ENCODE results near the gene CLSTN3.
"Not testable (repeated sequence)": the region's sequence is repeated elsewhere in the genome, so short reads cannot be mapped to it uniquely, and the experiment has no call there.

The CLSTN3 gene

DNA sequence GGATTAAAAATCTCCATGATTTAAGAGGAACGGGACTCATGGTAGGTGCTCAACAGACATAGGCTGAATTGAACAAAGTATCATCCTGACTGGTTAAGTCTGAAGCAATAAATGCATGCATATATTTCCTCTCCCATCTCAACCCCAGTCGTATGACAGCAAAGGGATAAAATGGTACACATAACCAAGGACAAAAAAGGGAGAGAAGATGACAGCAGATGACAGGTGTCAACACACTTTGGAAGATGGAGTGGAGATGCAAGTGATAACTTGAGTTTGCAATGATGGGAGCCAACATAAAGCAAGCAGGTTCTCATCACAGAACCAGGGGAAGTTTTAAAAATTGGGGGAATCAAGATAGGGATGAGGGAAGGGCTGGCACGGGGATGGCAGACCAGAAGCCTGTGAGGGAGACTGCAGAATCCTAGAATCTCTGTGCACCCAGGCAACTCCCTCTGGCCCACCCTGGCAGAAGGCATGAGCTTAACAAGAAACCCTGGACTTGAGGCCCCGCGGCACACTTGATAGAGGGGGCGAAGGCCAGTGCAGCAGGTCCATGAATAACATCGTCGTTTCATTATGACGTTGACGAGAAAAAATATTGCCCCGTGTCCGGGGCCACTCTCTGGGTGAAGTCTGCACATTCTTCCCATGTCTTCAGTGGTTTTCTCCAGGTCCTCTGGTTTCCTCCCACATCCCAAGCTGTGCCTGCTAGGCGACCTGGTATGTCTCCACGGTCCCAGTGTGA lies 26.2 kb upstream of the CLSTN3 start:
- no peak for DNase-seq (ENCODE audit: low spot score)

DNA sequence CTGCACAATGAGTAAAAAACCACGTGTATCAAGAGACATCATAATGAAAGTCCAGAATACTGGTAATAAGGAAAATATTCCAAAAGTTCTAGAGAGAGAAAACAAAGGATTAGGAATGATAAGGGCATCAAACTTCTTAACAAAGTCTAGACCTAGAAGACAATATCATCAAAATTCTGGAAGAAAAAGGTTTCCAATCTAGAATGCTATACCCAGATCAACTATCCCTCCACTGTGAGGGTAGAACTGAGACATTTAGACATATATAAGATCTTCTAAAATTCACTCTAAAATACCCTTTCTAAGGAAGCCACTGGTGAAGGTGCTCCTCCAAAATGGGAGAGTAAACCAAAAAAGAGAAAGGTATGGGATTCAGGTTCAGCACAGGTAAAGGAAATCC lies 24.1 kb upstream of the CLSTN3 start:
- DNase-seq (ENCODE audit: low spot score): no peak

DNA sequence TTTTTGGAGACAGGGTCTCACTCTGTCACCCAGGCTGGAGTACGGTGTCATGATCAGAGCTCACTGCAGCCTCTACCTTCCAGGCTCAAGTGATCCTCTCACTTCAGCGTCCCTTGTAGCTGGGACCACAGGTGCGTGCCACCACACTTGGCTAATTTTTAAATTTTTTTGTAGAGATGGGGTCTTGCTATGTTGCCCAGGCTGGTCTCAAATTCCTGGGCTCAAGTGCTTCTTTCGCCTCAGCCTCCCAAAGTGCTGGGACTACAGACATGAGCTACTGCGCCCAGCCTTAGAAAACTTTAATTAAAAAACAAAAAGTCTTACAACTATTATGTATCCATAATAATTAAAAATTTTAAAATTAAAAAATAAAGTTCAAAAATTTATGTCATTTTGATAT lies 23.0 kb upstream of the CLSTN3 start:
- not testable (repeated sequence) for DNase-seq (ENCODE audit: low spot score)

DNA sequence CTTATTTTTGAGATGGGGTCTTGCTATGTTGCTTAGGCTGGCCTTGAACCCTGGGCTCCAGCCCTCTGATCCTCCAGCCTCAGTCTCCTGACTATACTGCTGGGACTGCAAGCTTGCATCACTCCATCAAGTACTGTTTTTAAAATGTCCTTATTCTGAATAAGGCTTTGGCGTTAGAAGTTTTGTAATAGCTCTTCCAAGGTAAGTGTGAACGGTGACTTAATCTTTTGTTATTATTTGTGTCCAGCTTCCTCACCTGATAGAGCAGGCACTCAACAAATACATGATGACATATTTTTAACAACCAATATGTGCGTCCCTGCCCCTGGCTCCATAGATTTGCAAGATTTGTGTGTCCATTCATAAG lies 22.6 kb upstream of the CLSTN3 start:
- DNase-seq (ENCODE audit: low spot score): no peak

DNA sequence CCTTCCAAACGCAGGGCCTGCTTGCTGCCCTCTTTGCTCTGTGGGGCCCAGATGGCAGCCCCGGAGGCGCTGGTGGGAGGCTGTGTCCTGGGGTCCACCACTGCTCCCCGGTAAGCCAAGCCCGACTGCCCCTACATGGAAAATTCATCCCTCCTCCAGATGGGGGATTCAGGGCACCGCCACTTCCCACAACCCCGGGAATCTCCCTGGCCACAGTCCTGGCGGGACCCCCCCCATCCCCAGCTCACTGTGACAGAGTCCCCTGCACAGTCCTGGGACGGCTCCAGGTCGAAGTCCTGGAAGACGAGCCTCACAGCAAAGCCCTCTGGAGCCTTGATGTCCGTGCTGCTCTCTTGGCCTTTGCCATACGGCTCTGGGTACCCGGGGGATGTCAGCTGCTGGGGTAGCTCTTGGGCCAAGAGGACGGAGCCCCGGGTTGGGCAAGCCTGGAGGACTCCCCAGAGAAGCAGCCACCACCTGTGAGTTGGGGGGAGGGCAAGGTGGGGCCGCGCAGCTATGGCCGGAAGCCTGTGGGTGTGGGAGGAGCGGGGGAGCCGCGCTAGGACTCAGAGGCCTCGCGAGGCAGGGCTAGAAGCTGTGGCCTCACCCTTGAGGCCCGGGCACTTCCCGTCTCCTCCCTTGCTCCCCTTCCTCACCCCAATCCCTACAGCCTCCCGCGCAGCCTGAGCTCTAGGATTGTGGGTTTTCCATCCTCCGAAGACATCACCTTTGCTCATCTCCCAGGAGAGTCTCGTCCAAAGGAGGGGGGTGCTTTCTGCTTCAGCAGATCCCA lies 22.0 kb upstream of the CLSTN3 start:
- DNase-seq (ENCODE audit: low spot score): peak; percentile 85

DNA sequence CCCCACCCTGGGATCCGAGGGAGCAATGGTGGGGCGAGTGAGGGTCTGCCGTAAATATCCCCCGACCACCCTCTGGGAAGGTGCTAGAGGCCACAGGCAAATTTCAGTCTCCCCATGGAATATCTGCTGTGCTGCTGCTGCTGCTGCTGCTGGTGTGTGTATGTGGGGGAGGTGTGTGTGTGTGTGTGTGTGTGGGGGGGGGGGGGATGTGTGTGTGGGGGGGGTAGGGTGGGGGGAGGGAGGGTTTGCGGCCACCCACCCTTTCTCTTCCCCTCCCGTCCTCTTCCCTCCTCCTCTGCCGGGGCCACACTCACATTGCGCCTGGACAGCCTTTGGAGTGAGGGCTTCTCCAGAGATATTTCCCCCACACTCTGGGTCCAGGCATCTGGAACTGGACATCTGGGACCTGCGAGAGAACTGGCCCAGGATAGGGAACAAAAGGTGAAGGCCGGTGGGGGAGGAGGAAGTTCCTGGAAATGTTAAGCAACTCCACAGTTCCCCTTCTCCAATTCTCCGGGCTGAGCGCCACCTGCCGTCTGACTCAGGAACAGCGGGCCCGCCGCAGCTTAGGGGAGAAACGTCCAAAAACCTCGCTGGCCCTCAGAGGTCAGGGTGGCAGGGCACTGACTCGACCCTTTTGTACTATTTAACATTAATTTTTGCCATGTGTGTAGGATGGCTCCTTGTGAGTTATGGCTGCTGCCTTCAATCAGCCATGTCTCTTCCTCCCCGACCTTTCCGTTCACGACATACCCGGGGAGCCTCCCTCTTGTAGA lies 21.2 kb upstream of the CLSTN3 start, which contains the start of gene C1RL:
Gene C1RL, minus strand, starts transcription at position 419 of the 776 bp plus-strand sequence. Its CDS starts 34 bp downstream, at position 385.
- peak; percentile 86 for DNase-seq (ENCODE audit: low spot score)

DNA sequence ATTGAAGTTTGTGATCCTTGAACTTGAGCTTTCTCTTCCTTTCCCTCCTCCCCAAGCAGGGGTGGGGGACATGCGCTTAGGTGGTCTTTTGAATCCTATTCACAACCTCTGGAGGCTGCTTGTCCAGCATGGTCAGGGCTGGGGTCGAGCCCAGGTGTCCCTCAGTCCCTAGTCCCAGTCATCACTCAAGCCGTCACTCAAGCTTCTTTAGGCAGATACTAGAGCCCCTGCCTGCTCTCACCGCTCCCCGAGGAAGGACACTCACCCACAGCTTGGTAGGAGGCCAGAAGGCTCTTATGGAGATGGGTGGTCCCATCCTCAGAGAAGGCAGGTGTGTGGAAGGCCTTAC lies 20.6 kb upstream of the CLSTN3 start:
- no peak for DNase-seq (ENCODE audit: low spot score)

DNA sequence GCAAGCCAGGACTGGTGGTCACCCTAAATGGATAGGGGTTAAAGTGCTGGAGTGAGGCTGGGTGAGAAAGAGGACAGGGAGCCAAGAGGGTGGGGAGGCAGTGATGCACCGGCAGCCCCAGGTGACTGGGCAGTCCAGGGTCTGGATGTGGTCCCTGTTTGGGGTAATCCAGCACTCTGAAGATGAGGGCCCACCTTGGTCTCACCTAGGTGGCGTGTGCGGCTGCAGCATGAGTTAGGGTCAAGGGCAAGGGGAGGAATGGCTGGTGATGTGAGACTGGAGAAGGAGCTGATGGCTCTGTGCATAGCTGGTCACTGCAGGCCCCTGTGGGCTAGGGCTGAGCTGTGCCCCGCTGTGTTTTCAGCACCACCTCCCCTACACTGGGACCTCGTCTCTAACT lies 19.5 kb upstream of the CLSTN3 start:
- DNase-seq (ENCODE audit: low spot score): no peak

DNA sequence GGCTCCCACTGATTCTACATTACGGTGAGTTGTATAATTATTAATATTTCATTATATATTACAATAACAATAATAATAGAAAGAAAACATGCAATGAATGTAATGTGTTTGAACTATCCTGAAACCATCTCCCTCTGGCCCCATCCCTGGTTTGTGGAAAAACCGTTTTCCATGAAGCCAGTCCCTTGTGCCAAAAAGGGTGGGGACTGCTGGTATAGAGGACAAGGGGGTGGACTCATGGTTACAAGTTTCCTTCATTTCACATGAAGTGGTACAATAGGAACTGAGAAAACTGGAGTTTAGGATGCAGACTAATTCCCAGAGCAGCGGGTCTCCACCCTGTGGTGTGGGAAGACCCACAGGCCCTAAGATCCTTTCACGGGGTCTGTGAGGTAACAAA lies 18.1 kb upstream of the CLSTN3 start:
- DNase-seq (ENCODE audit: low spot score): no peak

DNA sequence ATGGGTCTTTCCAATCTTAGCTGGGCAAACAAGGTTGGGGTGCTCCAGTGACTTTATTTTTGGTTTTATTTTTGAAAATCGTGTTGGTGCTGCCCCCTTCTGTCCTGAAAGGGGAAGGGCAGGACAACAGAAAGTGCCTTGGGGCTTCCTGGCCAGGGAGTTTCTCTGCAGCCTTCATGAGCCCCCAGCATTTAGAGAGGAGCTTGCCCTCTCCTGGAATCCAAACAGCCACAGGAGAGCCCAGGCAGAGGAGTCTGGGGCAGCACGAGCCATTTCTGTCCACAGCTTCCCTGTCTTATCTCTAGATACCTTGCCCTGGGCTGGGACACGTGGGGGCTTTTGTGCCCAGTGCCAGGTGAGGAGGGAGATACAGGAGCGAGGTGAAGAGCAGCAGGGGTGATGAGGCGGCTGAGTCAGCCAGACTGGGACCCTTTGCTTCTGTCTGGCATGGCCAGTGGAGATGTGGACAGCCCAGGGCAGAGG lies 16.7 kb upstream of the CLSTN3 start:
- peak; percentile 79 for DNase-seq (ENCODE audit: low spot score)

DNA sequence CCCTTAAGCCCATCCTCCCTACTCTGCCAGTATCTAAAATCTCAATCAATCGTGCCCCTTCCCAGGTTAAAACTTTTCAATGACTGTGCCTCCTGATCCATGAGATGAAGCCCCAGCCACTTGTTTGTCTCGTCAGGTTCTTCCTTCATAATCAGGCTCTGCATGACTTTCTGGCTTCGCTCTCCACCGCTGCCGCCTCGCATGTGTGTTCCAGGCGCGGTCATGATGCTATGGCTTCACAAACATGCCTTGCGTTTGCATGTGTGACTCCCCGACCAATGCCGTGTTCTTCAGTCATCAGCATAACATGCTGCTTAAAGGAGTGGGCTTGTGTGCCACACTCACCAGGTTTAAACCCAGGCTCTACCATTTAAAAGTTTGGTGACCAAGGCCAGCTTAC lies 16.2 kb upstream of the CLSTN3 start:
- no peak for DNase-seq (ENCODE audit: low spot score)

DNA sequence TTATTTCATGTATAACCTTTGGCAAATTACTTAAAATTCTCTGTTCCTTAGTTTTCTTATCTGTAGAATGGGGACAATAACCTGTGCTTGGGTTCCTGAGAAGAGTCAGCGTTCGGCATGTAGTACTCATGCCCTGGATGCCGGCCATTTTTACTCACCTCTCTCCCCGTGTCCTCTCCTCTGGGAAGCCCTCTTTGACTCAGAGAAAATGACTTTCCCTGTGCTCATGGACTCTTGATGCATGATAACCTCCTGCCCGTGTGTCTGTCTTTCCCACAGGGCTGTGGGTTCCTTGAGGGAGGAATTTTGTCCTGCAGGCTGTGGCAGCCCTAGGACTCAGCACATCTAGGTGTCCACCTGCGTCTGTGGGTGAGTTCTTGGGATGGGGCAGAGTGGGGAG lies 15.3 kb upstream of the CLSTN3 start:
- DNase-seq (ENCODE audit: low spot score): no peak

DNA sequence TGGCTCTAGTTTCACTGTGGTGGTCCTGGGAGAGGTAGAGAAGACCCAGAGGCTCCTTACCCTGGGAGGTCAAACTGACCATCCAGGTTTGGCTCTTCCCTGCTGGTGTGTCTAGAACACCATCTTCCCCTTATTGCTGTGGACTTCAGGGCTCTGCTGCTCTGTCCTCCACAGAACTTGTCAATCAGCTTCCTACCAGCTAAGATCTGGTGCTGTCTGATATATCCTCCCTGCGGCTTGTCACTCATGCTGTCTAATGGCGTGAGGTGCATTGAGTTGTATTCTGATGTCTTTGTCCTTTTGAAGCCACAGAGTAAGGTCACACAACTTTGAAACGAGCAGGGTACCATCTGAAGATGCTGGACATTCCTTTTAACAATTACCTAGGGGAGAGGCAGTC lies 14.0 kb upstream of the CLSTN3 start:
- no peak for DNase-seq (ENCODE audit: low spot score)

DNA sequence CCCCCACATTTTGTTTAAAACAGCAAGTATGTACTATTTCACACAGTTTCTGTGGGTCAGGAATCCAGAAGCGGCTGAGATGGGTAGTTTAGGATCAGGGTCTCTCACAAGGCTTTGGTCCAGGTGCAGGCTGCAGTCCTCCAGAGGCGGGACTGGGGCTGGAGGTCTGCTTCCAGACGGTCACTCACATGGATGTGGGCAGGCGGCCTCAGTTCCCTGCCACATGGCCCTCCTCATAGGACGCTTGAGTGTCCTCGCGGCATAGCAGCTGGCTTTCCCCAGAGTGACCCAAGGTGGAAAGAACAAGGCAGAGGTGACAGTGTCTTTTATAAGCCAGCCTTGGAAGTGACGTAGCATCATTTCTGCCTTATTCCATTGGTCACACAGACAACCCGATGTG lies 13.3 kb upstream of the CLSTN3 start:
- DNase-seq (ENCODE audit: low spot score): no peak

DNA sequence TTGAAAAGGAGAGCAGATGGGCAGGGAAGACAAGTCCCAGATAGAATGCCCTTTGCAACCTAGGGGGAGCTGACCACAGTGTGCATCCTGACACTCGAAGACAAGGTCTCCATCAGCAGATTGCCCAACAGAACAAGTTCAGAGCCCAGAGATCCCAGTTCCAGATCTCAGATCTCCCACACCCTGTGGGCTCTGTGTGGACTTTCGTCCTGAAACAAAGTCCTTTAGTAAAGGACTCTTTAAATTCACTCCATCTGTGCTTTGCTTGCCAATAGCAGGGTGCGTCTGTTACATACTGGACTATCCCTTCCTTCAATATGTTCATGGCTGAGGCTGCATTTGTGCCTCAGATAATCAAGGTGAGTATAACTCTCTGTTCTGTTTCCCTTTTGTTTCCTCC lies 12.5 kb upstream of the CLSTN3 start:
- no peak for DNase-seq (ENCODE audit: low spot score)

DNA sequence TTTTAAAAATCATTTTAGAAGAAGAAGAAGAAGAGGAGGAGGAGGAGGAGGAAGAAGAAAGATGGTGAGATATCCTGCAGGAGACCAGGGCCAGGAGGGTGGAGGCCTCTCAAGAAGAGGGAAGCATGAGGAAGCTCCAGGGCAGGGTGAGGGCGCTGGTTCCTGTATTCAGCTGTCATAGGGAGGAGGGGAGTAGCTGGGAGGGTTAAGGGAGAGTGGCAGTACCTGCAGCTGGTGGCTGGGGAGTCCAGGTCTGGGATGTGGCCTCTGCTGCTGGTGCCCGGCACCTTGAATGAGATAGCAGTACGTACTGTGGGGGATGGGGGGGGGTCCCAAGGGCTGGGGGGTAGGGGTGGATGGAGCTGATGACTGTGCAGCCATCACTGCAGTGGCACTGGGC lies 11.3 kb upstream of the CLSTN3 start:
- DNase-seq (ENCODE audit: low spot score): no peak

DNA sequence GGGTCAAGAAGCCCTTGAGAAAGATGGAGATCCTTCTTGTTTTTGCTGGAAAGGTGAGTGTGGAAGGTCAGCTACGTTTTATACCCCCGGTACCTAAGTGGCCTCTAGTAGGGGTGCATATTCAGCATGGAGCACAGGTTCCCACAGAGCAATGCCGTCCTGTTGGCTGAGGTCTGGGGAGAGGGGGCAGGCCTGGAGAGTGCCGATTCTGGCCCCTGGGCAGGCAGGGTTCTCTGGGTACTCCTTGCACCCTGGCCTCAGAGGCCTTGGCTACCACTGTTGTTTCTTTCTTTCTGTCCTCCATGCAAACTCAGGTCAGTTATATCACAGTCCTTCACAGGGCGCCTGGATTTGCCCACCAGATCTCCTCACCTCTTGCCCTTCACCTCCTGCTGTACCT lies 10.0 kb upstream of the CLSTN3 start:
- DNase-seq (ENCODE audit: low spot score): no peak

DNA sequence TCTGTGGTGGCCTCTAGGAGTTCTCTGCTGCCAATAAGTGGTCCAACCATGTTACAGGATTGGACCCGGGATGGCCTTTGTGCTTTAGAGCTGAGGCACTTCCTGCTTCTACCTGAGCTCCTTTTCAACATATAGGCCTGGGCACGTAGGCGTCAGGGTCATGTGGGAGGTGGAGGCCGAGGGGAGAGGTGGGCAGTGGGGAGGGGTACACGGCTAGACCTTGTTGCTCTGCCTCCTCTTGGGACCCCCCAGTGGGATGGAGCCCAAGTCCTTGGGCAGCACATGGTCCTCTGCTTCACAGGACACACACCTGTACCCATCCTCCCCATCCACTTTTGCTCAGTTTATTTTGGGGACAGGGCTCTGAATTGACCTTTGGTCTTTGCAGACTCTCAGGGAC lies 8.8 kb upstream of the CLSTN3 start:
- no peak for DNase-seq (ENCODE audit: low spot score)

DNA sequence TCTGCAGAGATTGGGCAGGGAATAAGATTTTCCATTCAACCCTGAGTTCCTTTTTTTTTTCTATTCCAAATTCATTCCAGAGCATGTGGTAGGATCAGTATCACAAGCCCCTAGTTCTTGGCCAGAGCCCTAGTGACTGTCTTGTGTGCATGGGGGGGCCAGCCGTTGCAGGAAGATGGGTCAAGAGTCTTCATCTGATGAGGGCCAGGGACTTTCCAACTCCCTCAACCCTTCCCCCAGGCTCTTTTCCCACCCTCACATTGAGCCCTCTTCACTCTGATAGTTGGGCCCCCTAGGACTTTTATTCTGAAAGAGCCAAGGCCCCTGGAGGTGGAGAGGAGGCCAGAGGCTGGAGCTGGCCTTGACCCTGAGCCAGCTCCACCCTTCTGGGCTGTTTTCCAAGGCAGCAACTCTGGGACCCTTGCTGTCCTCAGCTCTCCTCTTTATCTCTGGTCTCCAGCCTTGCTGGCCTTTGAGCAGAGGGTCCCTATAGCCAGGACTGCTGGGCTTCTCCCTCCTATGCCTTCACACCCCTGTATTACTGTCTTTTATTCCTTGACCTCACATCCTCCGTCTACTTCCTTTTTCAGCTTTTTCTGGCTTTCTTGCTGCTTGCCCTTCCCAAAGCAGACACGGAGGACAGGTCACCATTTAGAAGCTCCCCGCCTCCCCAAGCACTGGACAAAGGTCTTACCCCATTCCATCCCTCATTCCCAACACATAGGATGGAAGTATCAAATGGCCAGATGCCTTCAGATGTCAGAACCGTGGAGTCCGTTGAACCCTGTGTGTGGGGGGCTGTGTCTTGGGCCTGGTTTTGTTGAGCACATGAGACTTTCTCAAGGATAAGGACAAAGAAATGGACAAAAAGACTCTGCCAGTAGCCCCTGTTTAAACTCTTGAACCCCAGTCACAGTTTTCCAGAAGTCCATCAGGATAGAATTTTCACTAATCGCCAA lies 7.1 kb upstream of the CLSTN3 start:
- DNase-seq (ENCODE audit: low spot score): no peak

DNA sequence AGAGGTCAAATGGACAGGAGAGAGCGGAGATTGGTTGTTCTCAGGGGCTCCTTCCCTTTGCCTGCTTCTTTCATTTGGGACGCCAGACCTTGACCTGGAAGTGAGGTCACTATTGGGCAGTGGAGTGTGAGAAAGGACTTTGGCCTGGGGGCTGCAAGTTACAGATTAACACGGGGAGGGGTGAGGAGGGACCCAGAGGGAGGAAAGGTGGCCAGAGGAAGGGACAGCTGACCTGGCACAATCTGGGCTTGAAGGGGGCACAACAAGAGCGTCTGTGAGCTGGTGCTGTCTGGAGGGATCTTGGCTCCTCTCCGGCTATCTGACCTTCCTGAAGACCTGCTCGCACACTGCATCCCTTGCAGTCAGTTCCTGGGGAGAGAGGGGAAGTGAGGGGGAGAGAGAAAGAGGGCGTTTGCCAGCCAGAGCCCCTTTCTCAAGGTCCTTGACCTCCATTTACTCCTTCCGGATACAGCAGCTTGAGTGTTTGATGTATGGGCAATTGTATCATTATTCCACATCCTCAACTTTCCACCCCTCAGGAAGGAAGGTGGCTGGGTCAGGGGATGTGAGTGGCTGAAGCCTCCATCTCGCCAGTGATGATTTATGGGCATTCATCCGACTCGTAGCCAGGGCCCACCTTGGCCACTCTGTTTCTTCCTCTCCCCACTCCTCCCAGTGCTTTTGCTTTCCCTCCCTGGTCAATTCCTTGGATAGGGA lies 6.2 kb upstream of the CLSTN3 start:
- DNase-seq (ENCODE audit: low spot score): no peak

DNA sequence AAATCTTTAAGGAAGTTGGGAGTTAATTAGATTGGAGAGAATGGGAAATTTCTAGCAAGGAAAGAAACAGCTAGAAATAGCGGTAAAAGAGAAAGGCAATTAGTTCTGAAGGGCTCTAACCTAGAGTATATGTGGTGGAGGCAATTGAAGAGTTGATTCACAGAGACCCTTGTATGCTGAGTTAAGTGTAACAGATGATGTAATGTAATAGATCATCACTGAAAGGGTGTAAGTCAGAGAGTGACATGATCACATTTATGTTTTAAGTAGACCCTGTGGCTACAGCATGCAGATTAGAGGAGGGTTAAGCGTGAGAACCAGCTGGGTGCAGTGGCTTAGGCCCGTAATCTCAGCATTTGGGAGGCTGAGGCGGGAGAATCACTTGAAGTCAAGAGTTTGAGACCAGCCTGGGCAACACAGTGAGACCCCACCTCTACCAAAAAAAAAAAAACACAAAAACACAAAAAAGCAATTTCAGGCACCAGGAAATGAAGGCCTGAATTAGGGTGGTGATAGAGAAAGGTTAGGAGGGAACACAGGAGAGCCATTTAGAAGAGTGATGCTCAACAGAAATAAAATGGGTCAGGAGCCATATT lies 4.4 kb upstream of the CLSTN3 start:
- no peak for DNase-seq (ENCODE audit: low spot score)
